ENCODE measurements around the gene DEXI. TPM values are rescaled to one million over a fixed set of nuclear protein-coding genes. Genes with fewer than 3 reads are reported as not detected.

Gene DEXI
- total and polyA plus RNA-seq, 2 of the 13 experiments (the other 11 are each of a cell fraction or from before 2014, with no cell fraction given): 51.5 to 70.4 TPM

DNA sequence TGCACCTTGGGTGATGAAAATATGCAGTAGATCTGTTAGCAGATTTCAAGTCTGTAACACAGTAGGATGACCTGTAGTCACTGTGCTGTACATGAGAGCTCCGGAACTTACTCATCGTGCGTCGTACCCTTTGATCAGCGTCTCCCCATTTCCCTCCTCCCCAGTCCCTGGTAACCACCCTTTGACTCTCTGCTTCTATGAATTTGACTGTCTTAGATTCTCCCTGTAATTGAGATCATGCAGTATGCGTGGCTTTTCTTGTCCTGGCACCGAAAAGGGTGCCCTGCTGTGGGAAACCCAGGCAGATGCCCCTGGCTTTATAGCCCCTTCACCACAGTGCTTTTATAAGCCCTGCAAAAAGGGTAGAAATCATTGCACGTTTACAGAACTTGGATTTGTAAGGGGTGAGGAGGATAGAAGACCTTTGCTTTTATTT is 22.6 kb upstream of the DEXI start:
- no peaks in the 10 kb centered on the region; the same call in 1 of the 2 replicates for H4K20me1 ChIP-seq (ENCODE audit: insufficient read depth, low read length)
- no peak overlapping the region for H2AFZ ChIP-seq (ENCODE audit: low read length)
- POLR2A ChIA-PET: interaction anchor here (2.0 to 2.7 kb wide), 2 partner anchors 23 to 291 kb away, joined by 5 to 17 read pairs; partner anchors contain the start of genes DEXI and SOCS1
- intact Hi-C loops (cut with micrococcal nuclease; ENCODE audit: unreplicated experiment): loop anchor here (2.0 to 5.0 kb wide), 2 partner anchors 432 to 567 kb away; no protein-coding TSS in a partner anchor
- 94% methylated on average over 8 of the region's 8 CpGs for WGBS (ENCODE audit: low lambda C conversion rate)
- CTCF ChIA-PET (ENCODE audit: low intra/inter-chr PET ratio, low total read pairs): interaction anchor here (1.5 to 2.3 kb wide), 3 partner anchors 291 to 441 kb away, joined by 12 to 16 read pairs (median 15); partner anchors contain the start of gene SOCS1
- H3K9me3 ChIP-seq (ENCODE audit: low read length): no peaks in the 10 kb centered on the region
- in situ Hi-C loops (cut with HindIII; ENCODE audit: extremely low pct_ligation_motif_present, low pct_unique_long_range_greater_than_20kb): loop anchor here (5.0 to 10.0 kb wide), 2 partner anchors 292 to 400 kb away; partner anchors contain the start of gene SOCS1
- TF ChIP-seq MEIS2 (CRISPR knock-in tag; IDR thresholded peaks at IDR 0.05) (no peak), ZNF816 (CRISPR knock-in tag; IDR thresholded peaks at IDR 0.05; ENCODE audit: borderline replicate concordance) (no peak), ZC3H13 (CRISPR knock-in tag; IDR thresholded peaks at IDR 0.05) (no peak), PAF1 (CRISPR knock-in tag; IDR thresholded peaks at IDR 0.05) (no peak), ZC3H4 (CRISPR knock-in tag; IDR thresholded peaks at IDR 0.05; ENCODE audit: borderline replicate concordance) (no peak), RNF2 (conservative IDR thresholded peaks at IDR 0.05; ENCODE audit: low read depth) (no peak), YEATS2 (CRISPR knock-in tag; IDR thresholded peaks at IDR 0.05; ENCODE audit: borderline replicate concordance) (no peak)
- TF ChIP-seq, protein P1, sequence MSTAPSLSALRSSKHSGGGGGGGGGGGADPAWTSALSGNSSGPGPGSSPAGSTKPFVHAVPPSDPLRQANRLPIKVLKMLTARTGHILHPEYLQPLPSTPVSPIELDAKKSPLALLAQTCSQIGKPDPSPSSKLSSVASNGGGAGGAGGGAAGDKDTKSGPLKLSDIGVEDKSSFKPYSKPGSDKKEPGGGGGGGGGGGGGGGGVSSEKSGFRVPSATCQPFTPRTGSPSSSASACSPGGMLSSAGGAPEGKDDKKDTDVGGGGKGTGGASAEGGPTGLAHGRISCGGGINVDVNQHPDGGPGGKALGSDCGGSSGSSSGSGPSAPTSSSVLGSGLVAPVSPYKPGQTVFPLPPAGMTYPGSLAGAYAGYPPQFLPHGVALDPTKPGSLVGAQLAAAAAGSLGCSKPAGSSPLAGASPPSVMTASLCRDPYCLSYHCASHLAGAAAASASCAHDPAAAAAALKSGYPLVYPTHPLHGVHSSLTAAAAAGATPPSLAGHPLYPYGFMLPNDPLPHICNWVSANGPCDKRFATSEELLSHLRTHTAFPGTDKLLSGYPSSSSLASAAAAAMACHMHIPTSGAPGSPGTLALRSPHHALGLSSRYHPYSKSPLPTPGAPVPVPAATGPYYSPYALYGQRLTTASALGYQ (CRISPR knock-in tag; IDR thresholded peaks at IDR 0.05): no peak
- TF ChIP-seq, protein P2, sequence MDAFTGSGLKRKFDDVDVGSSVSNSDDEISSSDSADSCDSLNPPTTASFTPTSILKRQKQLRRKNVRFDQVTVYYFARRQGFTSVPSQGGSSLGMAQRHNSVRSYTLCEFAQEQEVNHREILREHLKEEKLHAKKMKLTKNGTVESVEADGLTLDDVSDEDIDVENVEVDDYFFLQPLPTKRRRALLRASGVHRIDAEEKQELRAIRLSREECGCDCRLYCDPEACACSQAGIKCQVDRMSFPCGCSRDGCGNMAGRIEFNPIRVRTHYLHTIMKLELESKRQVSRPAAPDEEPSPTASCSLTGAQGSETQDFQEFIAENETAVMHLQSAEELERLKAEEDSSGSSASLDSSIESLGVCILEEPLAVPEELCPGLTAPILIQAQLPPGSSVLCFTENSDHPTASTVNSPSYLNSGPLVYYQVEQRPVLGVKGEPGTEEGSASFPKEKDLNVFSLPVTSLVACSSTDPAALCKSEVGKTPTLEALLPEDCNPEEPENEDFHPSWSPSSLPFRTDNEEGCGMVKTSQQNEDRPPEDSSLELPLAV (CRISPR knock-in tag; conservative IDR thresholded peaks at IDR 0.05; ENCODE audit: low read depth): no peak
- H3K4me3 ChIP-seq (replicated peaks in 1 of 3; ENCODE audit: insufficient read depth in 1 of 3, low read depth in 2 of 3, low read length in 3 of 3): no peak overlapping the region
- DNase-seq (ENCODE audit: low spot score) (no peak), FAIRE-seq (no peak), ATAC-seq (no peak)
- H3K4me2 ChIP-seq (ENCODE audit: low read depth, low read length): no peak overlapping the region
- H3K9ac ChIP-seq (ENCODE audit: insufficient read depth, low read depth, low read length): no peak overlapping the region
- no peaks in the 10 kb centered on the region for H3K27me3 ChIP-seq (ENCODE audit: control insufficient read depth in 1 of 2, insufficient read depth in 2 of 2, low read length in 2 of 2)
- H3K4me1 ChIP-seq (ENCODE audit: insufficient read depth, low read length): peaks cover 14% of the 10 kb centered on the region
- no peaks in the 10 kb centered on the region for H3K79me2 ChIP-seq (ENCODE audit: insufficient read depth, low read length)
- H3K27ac ChIP-seq (ENCODE audit: extremely low read length, insufficient read depth, low read length): no peak overlapping the region
- BruUV-seq (replicated peaks): no TSS peak
- peaks cover 12 to 21% of the 10 kb centered on the region in 2 experiments for H3K36me3 ChIP-seq (replicated peaks in 1 of 2; ENCODE audit: control insufficient read depth in 1 of 2, insufficient read depth in 2 of 2, low read length in 2 of 2)
